ENCODE results near the gene CCDC197. TPM values are rescaled to one million over a fixed set of nuclear protein-coding genes. Genes with fewer than 3 reads are reported as not detected.

CCDC197 gene
- total RNA-seq, 2 donors from 2014 or later = not detected

DNA sequence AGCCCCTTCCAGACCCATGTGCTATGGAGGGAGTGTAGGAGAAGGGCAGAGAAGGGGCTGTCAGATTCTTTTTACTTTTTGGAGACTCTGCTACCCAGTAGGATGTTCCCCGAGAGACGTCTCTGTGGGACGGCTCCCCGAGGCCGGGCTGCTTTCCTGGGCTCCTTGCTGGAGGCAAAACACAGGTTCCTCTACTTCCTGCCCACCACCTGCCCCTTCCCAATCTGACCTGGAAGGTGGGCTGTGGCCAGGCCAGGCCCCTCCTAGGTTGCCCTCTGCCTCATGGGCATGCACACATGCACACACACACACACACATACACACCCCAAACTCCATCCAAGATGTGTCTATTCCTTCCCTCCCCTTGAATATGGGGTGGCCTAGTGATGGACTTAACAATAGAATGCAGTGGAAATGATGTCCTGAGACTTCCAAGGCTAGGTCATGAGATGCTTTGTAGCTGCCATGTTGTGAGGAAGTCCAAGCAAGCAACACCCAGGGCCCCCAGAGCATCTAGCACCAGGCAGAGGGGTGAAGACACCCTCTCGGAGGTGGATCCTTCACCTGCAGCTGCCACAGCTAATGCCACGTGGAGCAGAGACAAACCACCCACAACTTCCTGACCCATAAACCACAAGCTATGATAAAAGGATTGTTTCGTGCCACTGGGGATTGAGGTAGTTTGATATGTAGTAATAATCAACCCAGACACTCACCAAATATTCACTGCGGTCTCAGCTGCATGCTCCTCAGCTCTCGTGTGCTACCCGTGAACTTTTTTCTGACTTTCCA, 19.1 kb upstream of the CCDC197 start:
- H3K27ac ChIP-seq (ENCODE audit: low read depth, low read length) = no peak overlapping the region
- WGBS, 2 experiments (ENCODE audit: insufficient coverage in 1 of 2, insufficient read length in 1 of 2) = 90 to 92% methylated on average over 8 to 10 of the region's 11 CpGs
- no peak overlapping the region for H3K4me3 Mint-ChIP-seq
- no peak overlapping the region for H3K9ac ChIP-seq (ENCODE audit: extremely low read depth, low read length, poor library complexity, severe bottlenecking)
- H3K27me3 Mint-ChIP-seq (ENCODE audit: insufficient read depth) = peaks cover 3% of the 10 kb centered on the region
- TF ChIP-seq, protein P1, sequence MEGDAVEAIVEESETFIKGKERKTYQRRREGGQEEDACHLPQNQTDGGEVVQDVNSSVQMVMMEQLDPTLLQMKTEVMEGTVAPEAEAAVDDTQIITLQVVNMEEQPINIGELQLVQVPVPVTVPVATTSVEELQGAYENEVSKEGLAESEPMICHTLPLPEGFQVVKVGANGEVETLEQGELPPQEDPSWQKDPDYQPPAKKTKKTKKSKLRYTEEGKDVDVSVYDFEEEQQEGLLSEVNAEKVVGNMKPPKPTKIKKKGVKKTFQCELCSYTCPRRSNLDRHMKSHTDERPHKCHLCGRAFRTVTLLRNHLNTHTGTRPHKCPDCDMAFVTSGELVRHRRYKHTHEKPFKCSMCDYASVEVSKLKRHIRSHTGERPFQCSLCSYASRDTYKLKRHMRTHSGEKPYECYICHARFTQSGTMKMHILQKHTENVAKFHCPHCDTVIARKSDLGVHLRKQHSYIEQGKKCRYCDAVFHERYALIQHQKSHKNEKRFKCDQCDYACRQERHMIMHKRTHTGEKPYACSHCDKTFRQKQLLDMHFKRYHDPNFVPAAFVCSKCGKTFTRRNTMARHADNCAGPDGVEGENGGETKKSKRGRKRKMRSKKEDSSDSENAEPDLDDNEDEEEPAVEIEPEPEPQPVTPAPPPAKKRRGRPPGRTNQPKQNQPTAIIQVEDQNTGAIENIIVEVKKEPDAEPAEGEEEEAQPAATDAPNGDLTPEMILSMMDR (conservative IDR thresholded peaks at IDR 0.05) = no peak
- no peaks in the 10 kb centered on the region for H3K9me3 ChIP-seq (ENCODE audit: control insufficient read depth, low read length)
- no peak overlapping the region for H3K4me3 ChIP-seq (ENCODE audit: low read length)
- H3K36me3 Mint-ChIP-seq (ENCODE audit: low read depth) = no peaks in the 10 kb centered on the region
- H3K4me1 ChIP-seq (ENCODE audit: control insufficient read depth, insufficient read depth, low read length) = no peaks in the 10 kb centered on the region
- H3K4me1 Mint-ChIP-seq = peaks cover 6% of the 10 kb centered on the region
- no peaks in the 10 kb centered on the region for H3K27me3 ChIP-seq (ENCODE audit: control insufficient read depth, insufficient read depth, low read length, poor library complexity, severe bottlenecking)
- H3K27ac Mint-ChIP-seq = no peak overlapping the region
- no peaks in the 10 kb centered on the region for H3K36me3 ChIP-seq (ENCODE audit: control insufficient read depth, insufficient read depth, low read length)
- DNase-seq = no peak
- no peaks in the 10 kb centered on the region for H3K9me3 Mint-ChIP-seq

DNA sequence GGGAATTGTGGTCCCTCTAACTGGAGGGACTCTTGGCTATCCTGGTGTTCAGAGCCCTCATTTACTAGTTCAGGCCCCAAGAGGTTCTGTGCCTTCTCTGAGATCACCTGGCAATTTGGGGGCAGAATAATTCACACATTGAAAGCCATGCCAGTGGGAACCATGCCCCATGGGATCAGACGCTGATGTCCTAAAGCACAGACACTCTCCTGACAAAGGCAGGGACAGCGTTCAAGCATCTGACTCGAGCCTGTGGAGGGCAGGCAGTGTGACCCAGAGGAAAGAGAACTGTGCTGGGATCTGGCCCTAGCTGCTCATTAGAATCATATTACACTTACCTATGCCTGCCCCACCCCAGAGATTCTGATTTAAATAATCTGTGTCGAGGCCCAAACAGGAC, 18.4 kb upstream of the CCDC197 start:
- peaks cover 3% of the 10 kb centered on the region for H3K27me3 Mint-ChIP-seq (ENCODE audit: insufficient read depth)
- peaks cover 6% of the 10 kb centered on the region for H3K4me1 Mint-ChIP-seq
- Histone ChIP-seq H3K27me3 (ENCODE audit: control insufficient read depth, insufficient read depth, low read length, poor library complexity, severe bottlenecking) (no peaks in the 10 kb centered on the region), H3K4me1 (ENCODE audit: control insufficient read depth, insufficient read depth, low read length) (peaks cover under 1% of the 10 kb centered on the region), H3K36me3 (ENCODE audit: control insufficient read depth, insufficient read depth, low read length) (no peaks in the 10 kb centered on the region), H3K27ac (ENCODE audit: low read depth, low read length) (no peak overlapping the region), H3K9ac (ENCODE audit: extremely low read depth, low read length, poor library complexity, severe bottlenecking) (no peak overlapping the region), H3K4me3 (ENCODE audit: low read length) (no peak overlapping the region), H3K9me3 (ENCODE audit: control insufficient read depth, low read length) (no peaks in the 10 kb centered on the region)
- H3K9me3 Mint-ChIP-seq = no peaks in the 10 kb centered on the region
- DNase-seq = no peak
- TF ChIP-seq, protein P1 (conservative IDR thresholded peaks at IDR 0.05) = no peak
- no peak overlapping the region for H3K27ac Mint-ChIP-seq
- H3K4me3 Mint-ChIP-seq = no peak overlapping the region
- no peaks in the 10 kb centered on the region for H3K36me3 Mint-ChIP-seq (ENCODE audit: low read depth)
- WGBS, 2 experiments (ENCODE audit: insufficient coverage in 1 of 2, insufficient read length in 1 of 2) = 83 to 86% methylated on average over 2 to 4 of the region's 4 CpGs

DNA sequence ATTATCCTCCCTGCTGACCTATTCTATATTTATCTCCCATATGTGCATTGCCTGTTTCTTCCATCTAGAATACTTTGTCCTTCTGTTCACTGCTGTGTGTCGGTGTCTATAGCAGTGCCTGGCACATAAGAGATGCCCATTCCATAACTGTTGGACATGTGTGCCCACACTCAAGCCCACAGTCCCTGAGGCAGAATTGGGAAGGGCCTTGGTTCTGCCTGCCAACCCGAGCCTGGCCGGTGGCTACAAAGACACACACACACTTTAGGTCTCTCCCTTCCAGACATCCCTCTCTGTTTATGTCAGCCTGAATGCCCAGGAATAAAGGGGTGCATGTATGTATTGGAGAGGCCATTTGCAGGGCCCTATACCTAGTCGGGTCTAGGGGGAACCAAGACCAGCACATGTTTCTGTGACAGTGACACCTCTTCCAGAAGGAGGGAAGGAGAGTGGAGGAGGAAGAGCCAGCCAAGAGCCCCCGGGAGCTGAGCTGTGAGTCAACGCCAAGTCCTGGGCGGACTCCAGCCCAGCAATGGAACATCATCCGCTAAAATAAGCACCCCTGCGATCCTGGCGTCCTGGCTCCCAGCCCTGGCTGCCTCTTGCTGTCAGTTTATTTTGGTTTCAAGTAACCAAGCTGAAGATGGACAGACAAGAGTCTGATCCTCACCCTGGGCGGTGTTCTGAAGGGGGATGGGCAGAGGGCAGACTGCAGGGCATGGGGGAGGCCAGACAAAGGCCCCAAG, 16.5 kb upstream of the CCDC197 start:
- Histone ChIP-seq H3K9ac (ENCODE audit: extremely low read depth, low read length, poor library complexity, severe bottlenecking) (no peak overlapping the region), H3K9me3 (ENCODE audit: control insufficient read depth, low read length) (no peaks in the 10 kb centered on the region), H3K4me3 (ENCODE audit: low read length) (no peak overlapping the region), H3K4me1 (ENCODE audit: control insufficient read depth, insufficient read depth, low read length) (peaks cover 7% of the 10 kb centered on the region), H3K27me3 (ENCODE audit: control insufficient read depth, insufficient read depth, low read length, poor library complexity, severe bottlenecking) (no peaks in the 10 kb centered on the region), H3K27ac (ENCODE audit: low read depth, low read length) (no peak overlapping the region), H3K36me3 (ENCODE audit: control insufficient read depth, insufficient read depth, low read length) (no peaks in the 10 kb centered on the region)
- no peaks in the 10 kb centered on the region for H3K36me3 Mint-ChIP-seq (ENCODE audit: low read depth)
- H3K9me3 Mint-ChIP-seq = no peaks in the 10 kb centered on the region
- DNase-seq = no peak
- no peak overlapping the region for H3K27ac Mint-ChIP-seq
- no peak overlapping the region for H3K4me3 Mint-ChIP-seq
- H3K27me3 Mint-ChIP-seq (ENCODE audit: insufficient read depth) = no peaks in the 10 kb centered on the region
- TF ChIP-seq, protein P1 (conservative IDR thresholded peaks at IDR 0.05) = no peak
- H3K4me1 Mint-ChIP-seq = peaks cover 9% of the 10 kb centered on the region
- WGBS, 2 experiments (ENCODE audit: insufficient coverage in 1 of 2, insufficient read length in 1 of 2) = 91% methylated on average over 8 to 11 of the region's 11 CpGs
